ENCODE results near the gene SELENOF.

The SELENOF gene

GRCh38 chr1:86913896-86914600, at the start of gene SELENOF:
Gene SELENOF (minus strand): TSS chr1:86914126. CDS start chr1:86914111, 15 bp downstream.
- peak; percentile 100 for DNase-seq (ENCODE audit: low spot score)

GRCh38 chr1:86960548-86960947, 46.6 kb upstream of the SELENOF start:
- no peak for DNase-seq (ENCODE audit: low spot score)

GRCh38 chr1:86957221-86957620, 43.3 kb upstream of the SELENOF start:
- no peak for DNase-seq (ENCODE audit: low spot score)

DNA sequence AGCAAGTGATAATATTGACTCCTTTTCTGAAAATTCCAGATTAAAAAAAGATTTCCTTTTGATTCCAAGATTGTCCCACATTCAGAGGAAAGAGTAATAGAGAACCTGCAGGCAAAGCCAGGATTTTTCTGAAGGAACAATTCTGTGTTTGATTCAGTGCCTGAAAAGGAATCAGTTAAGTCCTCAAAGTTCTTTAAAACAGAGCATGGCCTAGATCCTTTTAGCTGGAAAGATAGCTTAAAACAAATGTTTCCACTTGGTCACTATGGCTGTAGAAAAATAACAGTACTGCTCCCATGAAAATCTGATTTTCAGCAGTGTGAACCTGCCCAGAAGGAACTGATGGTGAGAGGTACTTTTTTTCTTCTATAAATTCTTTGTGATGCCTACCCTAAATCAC, 42.3 kb upstream of the SELENOF start:
- DNase-seq (ENCODE audit: low spot score) = no peak

DNA sequence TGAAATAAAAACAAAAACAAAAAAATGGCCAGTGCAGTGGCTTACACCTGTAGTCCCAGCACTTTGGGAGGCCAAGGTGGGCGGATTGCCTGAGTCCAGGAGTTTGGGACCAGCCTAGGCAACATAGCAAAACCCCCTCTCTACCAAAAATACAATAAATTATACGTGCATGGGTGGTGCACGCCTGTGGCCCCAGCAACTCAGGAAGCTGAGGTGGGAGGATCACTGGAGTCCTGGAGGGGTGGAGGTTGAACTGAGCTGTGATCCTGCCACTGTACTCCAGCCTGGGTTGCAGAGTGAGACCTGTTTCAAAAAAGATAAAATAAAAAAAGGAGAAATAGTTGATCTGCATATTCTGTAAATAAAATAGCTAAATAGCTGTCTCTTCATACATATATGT, 41.8 kb upstream of the SELENOF start:
- no peak for DNase-seq (ENCODE audit: low spot score)

DNA sequence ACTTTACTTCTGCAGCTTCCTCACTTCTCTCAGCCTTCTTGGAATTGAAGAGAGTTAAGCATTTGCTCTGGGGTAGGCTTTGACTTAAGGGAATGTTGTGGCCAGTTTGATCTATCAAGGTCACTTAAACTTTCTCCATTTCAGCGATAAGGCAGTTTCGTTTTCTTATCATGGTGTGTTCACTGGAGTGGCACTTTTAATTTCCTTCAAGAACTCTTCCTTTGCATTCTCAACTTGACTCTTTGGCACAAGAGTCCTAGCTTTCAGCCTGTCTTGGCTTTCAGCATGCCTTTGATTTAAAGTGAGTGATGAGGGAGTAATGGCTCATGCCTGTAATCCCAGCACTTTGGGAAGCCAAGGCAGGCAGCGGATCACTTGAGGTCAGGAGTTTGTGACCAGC, 39.2 kb upstream of the SELENOF start:
- no peak for DNase-seq (ENCODE audit: low spot score)

DNA sequence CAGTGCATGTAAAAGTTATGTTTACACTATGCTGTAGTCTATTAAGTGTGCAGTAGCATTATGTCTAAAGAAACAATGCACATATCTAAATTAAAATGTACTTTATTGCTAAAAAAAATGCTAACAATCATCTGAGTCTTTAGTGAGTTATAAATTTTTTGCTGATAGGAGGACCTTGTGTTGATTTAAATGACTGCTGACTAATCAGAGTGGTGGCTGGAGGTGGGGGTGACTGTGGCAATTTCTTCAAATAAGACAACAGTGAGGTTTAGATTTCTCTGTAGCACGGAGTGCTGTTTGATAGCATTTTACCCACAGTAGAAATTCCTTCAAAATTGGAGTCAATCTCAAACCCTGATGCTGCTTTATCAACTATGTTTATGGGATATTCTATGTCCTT, 37.5 kb upstream of the SELENOF start:
- DNase-seq (ENCODE audit: low spot score) = no peak

DNA sequence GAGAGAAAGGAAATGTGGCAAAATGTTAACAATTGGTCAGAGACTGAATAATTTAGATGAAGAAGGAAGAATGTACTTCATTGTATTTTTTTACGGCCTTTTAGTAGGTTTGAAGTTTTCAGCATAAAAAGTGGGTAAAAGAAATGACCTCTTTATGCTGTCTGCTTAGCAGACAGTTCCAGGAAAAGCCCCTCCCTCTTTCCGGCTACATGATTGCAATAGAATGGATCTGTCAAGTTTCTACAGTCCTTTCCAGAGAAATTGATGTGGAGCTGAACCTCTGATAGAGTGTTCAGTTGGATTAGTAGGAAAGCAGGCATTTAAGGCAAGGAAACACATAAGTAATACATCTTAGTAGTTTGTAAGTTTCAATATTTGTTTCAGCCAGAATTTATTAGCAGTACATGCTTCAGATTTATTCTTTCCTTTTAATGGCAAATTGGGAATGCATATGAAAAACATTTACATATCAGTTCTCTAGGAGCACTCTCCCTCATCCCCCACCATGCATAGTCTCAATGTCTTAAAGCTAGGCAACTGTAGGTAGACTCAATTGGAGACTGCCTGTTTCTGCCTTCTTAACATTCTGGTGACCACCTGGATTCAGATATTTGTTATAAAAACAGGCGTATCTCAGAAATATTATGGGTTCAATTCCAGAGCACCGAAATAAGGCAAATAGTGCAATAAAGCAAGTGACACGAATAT, 36.9 kb upstream of the SELENOF start:
- no peak for DNase-seq (ENCODE audit: low spot score)

GRCh38 chr1:86948212-86948611, 34.3 kb upstream of the SELENOF start:
- DNase-seq (ENCODE audit: low spot score) = no peak

GRCh38 chr1:86942743-86943142, 28.8 kb upstream of the SELENOF start:
- no peak for DNase-seq (ENCODE audit: low spot score)

DNA sequence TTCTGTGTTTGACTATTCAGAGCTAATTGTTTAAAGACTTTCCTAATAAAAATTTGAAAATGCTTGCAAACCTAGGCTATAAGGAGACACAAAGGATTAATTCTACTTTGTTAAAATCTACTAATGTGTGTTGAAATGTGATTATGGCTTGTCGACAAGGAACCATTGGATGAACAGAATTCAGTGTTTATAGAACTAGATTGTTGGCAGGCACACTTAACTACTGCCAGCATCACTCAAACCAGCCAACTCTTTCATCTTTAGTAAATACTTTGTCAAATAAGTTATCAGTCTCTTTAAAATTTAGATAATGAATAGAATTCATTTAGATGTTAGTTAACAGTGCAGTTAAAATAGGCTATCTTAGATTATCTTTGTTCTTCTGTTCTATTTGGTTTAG, 28.1 kb upstream of the SELENOF start:
- DNase-seq (ENCODE audit: low spot score) = no peak

- DNase-seq (ENCODE audit: low spot score) = no peak
Observed at GRCh38 chr1:86940599-86940998, 26.7 kb upstream of the SELENOF start.

- no peak for DNase-seq (ENCODE audit: low spot score)
Observed at GRCh38 chr1:86939406-86939805, 25.5 kb upstream of the SELENOF start.

DNA sequence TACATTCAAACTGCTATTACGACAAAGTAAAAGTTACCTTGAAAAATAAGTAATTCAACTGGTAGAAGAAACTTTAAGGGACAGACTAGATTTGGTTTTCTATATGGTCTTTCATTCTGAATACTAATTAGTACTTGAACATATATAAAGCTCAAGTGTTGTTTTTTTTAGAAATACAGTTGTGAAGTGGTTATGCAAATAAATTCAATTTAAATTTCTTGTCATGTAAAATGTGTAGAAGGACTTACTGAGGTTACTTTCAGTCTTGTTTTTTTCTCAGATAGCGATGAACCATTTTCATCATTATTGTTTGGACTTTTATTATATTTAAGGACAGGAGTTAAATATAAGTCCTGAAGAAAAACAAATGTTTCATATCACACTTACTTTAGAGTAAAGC, 24.9 kb upstream of the SELENOF start:
- DNase-seq (ENCODE audit: low spot score) = no peak

DNA sequence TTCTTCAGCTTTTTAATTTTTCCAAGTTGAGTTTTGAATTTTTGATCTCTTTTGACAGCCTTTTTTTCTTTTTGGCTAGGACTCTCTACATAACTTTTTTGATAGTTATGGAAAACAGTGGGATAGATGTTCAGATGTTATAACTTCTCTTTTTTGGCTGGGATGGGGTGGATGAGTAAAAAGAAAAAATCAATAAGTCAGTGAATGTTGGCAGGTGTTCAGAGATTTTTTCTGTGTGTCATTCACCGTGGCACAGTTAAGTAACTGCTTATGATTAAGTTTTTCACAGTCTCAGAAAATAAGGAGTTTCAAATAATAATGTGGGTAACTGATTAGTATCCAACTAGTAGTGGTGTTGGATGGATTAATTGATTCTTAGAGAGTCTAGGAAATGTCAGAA, 24.5 kb upstream of the SELENOF start:
- DNase-seq (ENCODE audit: low spot score) = peak; percentile 36

GRCh38 chr1:86933562-86934377, 19.8 kb upstream of the SELENOF start:
- DNase-seq (ENCODE audit: low spot score) = peak; percentile 17

GRCh38 chr1:86933051-86933450, 19.1 kb upstream of the SELENOF start:
- DNase-seq (ENCODE audit: low spot score) = no peak

- DNase-seq (ENCODE audit: low spot score) = no peak
Observed at GRCh38 chr1:86928819-86929218, 14.9 kb upstream of the SELENOF start.

- no peak for DNase-seq (ENCODE audit: low spot score)
Observed at GRCh38 chr1:86926883-86927282, 13.0 kb upstream of the SELENOF start.

- no peak for DNase-seq (ENCODE audit: low spot score)
Observed at GRCh38 chr1:86925742-86926141, 11.8 kb upstream of the SELENOF start.

DNA sequence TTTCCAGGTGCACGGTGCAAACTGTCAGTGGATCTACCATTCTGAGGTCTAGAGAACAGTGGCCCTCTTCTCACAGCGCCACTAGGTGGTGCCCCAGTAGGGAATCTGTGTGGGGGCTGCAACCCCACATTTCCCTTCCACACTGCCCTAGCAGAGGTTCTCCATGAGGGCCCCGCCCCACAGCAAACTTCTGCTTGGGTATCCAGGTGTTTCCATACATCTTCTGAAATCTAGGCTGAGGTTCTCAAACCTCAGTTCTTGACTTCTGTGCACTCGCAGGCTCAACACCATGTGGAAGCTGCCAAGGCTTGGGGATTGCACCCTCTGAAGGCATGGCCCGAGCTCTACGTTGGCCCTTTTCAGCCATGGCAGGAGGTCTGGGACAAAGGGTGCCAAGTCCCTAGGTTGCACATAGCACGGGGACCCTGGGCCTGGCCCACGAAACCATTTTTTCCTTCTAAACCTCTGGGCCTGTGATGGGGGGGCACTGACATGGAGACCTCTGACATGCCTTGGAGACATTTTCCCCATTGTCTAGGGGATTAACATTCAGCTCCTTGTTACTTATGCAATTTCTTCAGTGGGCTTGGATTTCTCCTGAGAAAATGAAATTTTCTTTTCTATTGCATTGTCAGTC, 10.5 kb upstream of the SELENOF start:
- DNase-seq (ENCODE audit: low spot score) = no peak

- no peak for DNase-seq (ENCODE audit: low spot score)
Observed at GRCh38 chr1:86922445-86922844, 8.5 kb upstream of the SELENOF start.

Measured in hematopoietic multipotent progenitor cell treated with erythropoietin and hydrocortisone succinate and interleukin-3 and kit ligand, for 17 days (in vitro differentiated cells).